Prostate gland (tissue), 2 donors: ENCODE data around the gene ERN2. TPM values are rescaled to one million over a fixed set of nuclear protein-coding genes. Genes with fewer than 3 reads are reported as not detected.
A peak's percentile ranks its signal among the peaks of the same experiment; 100 is the strongest.

Experiments used
- DNase-seq: peaks from one replicate; pipeline ENCODE4 v3.0.0-alpha.2; 2019; ENCODE audit warnings: low spot score
- H3K27ac ChIP-seq, 2 donors: fragments of 200-600 bp; sonication (generic); 2 replicates each; pipeline ENCODE4 v1.5.1; 2017 to 2019
- H3K27me3 ChIP-seq: fragments of 200-600 bp; sonication (generic); replicated peaks from 2 replicates; pipeline ENCODE4 v1.5.1; 2019; ENCODE audit not compliant: insufficient read depth
- H3K36me3 ChIP-seq, 2 donors: fragments of 200-600 bp; sonication (generic); 1 replicate in 1 of 2; 2 replicates in 1 of 2; pipeline versions ENCODE4 v1.5.1 to v1.8.1; 2017 to 2019
- H3K4me1 ChIP-seq: fragments of 200-600 bp; sonication (generic); replicated peaks from 2 replicates; pipeline ENCODE4 v1.5.1; 2019
- H3K4me3 ChIP-seq, 2 donors: fragments of 200-600 bp; sonication (generic); 2 replicates each; pipeline ENCODE4 v1.5.1; 2017 to 2019
- H3K9me3 ChIP-seq: fragments of 200-600 bp; sonication (generic); 2 replicates; pipeline ENCODE4 v1.5.1; 2017
- CTCF ChIP-seq, 4 experiments: fragments of 200-600 bp in 2 of 4; fragments of 450-650 bp in 2 of 4; sonication (generic) in 2 of 4; IDR thresholded peaks; 1 replicate in 3 of 4; 2 replicates in 1 of 4; pipeline ENCODE4 v1.5.1; 2016 to 2019; ENCODE audit warnings: antibody characterized with exemption in 4 of 4, mild to moderate bottlenecking in 2 of 4, moderate library complexity in 2 of 4
- POLR2A ChIP-seq: fragments of 450-650 bp; IDR thresholded peaks from one replicate; pipeline ENCODE4 v1.6.1; 2016; ENCODE audit warnings: antibody characterized with exemption, mild to moderate bottlenecking
- POLR2AphosphoS5 ChIP-seq: sonication (generic); formaldehyde crosslinking; IDR thresholded peaks from one replicate; pipeline ENCODE4 v1.6.1; 2017; ENCODE audit warnings: antibody characterized with exemption
- WGBS: methylation state at CpG from one replicate; pipeline ENCODE4 v1.1.5; 2018; 5-methylcytosine and 5-hydroxymethylcytosine counted together
- intact Hi-C: fragments of 100-400 bp; cut with DNase I; formaldehyde crosslinking; loops from one replicate; pipeline ENCODE4 v1.14.2; 2022
- total RNA-seq, 2 donors: library from RNA; depleted of rRNA; stranded (reverse); fragments of >200 nt; gene quantifications; one replicate each; pipeline ENCODE4 v1.1.0, GENCODE V29; 2016

Gene ERN2
- total RNA-seq, 2 donors from 2014 or later: 2.9 to 6.0 TPM

GRCh38 chr16:23679986-23680336 lies 33.1 kb downstream of the ERN2 start:
- Histone ChIP-seq H3K4me1 (no peaks in the 10 kb centered on the region), H3K36me3 (no peaks in the 10 kb centered on the region), H3K4me3 (no peak overlapping the region), H3K27me3 (no peaks in the 10 kb centered on the region), H3K9me3 (no peaks in the 10 kb centered on the region), H3K27ac (no peak overlapping the region)
- intact Hi-C loops: loop anchor here (10.0 kb wide), 1 partner anchor 355 kb away; no protein-coding TSS in a partner anchor
- WGBS: 56% methylated on average over 6 of the region's 6 CpGs
- TF ChIP-seq CTCF (IDR thresholded peaks at IDR 0.05) (no peak), POLR2AphosphoS5 (no peak), POLR2A (no peak)
- DNase-seq: no peak

GRCh38 chr16:23679274-23679985 lies 33.6 kb downstream of the ERN2 start:
- Histone ChIP-seq H3K4me3 (peak overlapping the region; percentile 37 to 44), H3K4me1 (no peaks in the 10 kb centered on the region), H3K9me3 (no peaks in the 10 kb centered on the region), H3K36me3 (no peaks in the 10 kb centered on the region), H3K27ac (no peak overlapping the region), H3K27me3 (no peaks in the 10 kb centered on the region)
- DNase-seq: no peak
- WGBS: 10% methylated on average over 24 of the region's 24 CpGs
- TF ChIP-seq CTCF (IDR thresholded peaks at IDR 0.05) (no peak), POLR2A (no peak), POLR2AphosphoS5 (no peak)
- intact Hi-C loops: loop anchor here (10.0 kb wide), 1 partner anchor 355 kb away; no protein-coding TSS in a partner anchor

GRCh38 chr16:23678430-23679273 lies 34.4 kb downstream of the ERN2 start, which contains the start of gene PLK1:
PLK1 (plus strand) TSS chr16:23678889; CDS start chr16:23678933, 44 bp downstream.
- H3K27ac ChIP-seq: peak within 1 kb of the TSS in 1 of 2 donors; percentile 56
- no peaks in the 10 kb centered on the region for H3K27me3 ChIP-seq
- WGBS: 1% methylated on average over 54 of the region's 75 CpGs
- no peaks in the 10 kb centered on the region for H3K9me3 ChIP-seq
- DNase-seq: peak; percentile 68
- no peaks in the 10 kb centered on the region for H3K4me1 ChIP-seq
- TF ChIP-seq POLR2A (no peak), POLR2AphosphoS5 (peak; percentile 77), CTCF (IDR thresholded peaks at IDR 0.05) (peak in 3 of 4 experiments; percentile 10 to 53 (median 41))
- peak within 1 kb of the TSS; percentile 37 to 44 for H3K4me3 ChIP-seq
- intact Hi-C loops: loop anchor here (10.0 kb wide), 1 partner anchor 356 kb away; no protein-coding TSS in a partner anchor
- H3K36me3 ChIP-seq: no peaks in the 10 kb centered on the region

- no peaks in the 10 kb centered on the region for H3K36me3 ChIP-seq
- H3K9me3 ChIP-seq: no peaks in the 10 kb centered on the region
- H3K4me3 ChIP-seq: no peak overlapping the region
- 97% methylated on average over 2 of the region's 2 CpGs for WGBS
- TF ChIP-seq CTCF (IDR thresholded peaks at IDR 0.05): no peak
- no peak for TF ChIP-seq POLR2A
- TF ChIP-seq POLR2AphosphoS5: no peak
- no peaks in the 10 kb centered on the region for H3K27me3 ChIP-seq
- intact Hi-C loops: loop anchor here (10.0 kb wide), 1 partner anchor 358 kb away; no protein-coding TSS in a partner anchor
- H3K27ac ChIP-seq: no peak overlapping the region
- DNase-seq: no peak
- no peaks in the 10 kb centered on the region for H3K4me1 ChIP-seq
These were observed 36.0 kb downstream of the ERN2 start for GRCh38 chr16:23676924-23677480.
